OCI-LY7 (cell line): Measurements from ENCODE around the gene C4BPA. TPM values are rescaled to one million over a fixed set of nuclear protein-coding genes. Genes with fewer than 3 reads are reported as not detected.

Source experiments
- BruUV-seq: library from RNA; stranded (reverse); fragments of 400-500 nt; replicated peaks from 2 replicates; lab custom pipeline; 2021; lab: Mats Ljungman, UMichigan
- CTCF ChIA-PET: fragments of 300-600 bp; sonication (Branson Sonifier 250); formaldehyde crosslinking; loops from one replicate; lab custom pipeline; 2022; ENCODE audit warnings: antibody characterized with exemption; ENCODE audit not compliant: unreplicated experiment; lab: Charles Lee
- POLR2A ChIA-PET: fragments of 300-600 bp; sonication (Branson Sonifier 250); formaldehyde crosslinking; loops from one replicate; lab custom pipeline; 2022; ENCODE audit warnings: antibody characterized with exemption; lab: Charles Lee
- DNase-seq: peaks from one replicate; pipeline ENCODE4 v3.0.0-alpha.2; 2015; ENCODE audit warnings: low spot score
- H2AFZ ChIP-seq: fragments of 200-600 bp; sonication (generic), shearing (Covaris generic); 2 replicates; pipeline ENCODE4 v1.6.1; 2014; ENCODE audit warnings: mild to moderate bottlenecking, antibody characterized with exemption, low read length, moderate library complexity
- H3K27ac ChIP-seq: fragments of 200-600 bp; sonication (generic); 2 replicates; pipeline ENCODE4 v1.5.1; 2014; ENCODE audit warnings: mixed run types, low read depth, mild to moderate bottlenecking, moderate library complexity, low read length, inconsistent platforms; ENCODE audit not compliant: poor library complexity, severe bottlenecking
- H3K36me3 ChIP-seq: fragments of 200-600 bp; sonication (generic); 2 replicates; pipeline ENCODE4 v1.6.1; 2014; ENCODE audit warnings: mild to moderate bottlenecking, antibody characterized with exemption, low read length, moderate library complexity, mixed read lengths; ENCODE audit not compliant: insufficient read depth
- H3K4me1 ChIP-seq: fragments of 200-600 bp; sonication (generic); 2 replicates; pipeline ENCODE4 v1.5.1; 2014; ENCODE audit warnings: mild to moderate bottlenecking, low read length; ENCODE audit not compliant: insufficient read depth, poor library complexity, severe bottlenecking
- H3K4me2 ChIP-seq: fragments of 200-600 bp; sonication (generic); 2 replicates; pipeline ENCODE4 v1.6.1; 2014; ENCODE audit warnings: mild to moderate bottlenecking, low read length
- H3K4me3 ChIP-seq: fragments of 200-600 bp; sonication (generic); 2 replicates; pipeline ENCODE4 v1.5.1; 2014; ENCODE audit warnings: mild to moderate bottlenecking, low read depth, low read length; ENCODE audit not compliant: poor library complexity, severe bottlenecking
- H3K79me2 ChIP-seq: fragments of 200-600 bp; sonication (generic); 2 replicates; pipeline ENCODE4 v1.6.1; 2016; ENCODE audit warnings: low read depth, mild to moderate bottlenecking, low read length, moderate library complexity, mixed read lengths; ENCODE audit not compliant: insufficient read depth
- H3K9me2 ChIP-seq: fragments of 200-600 bp; sonication (generic); 2 replicates; pipeline ENCODE4 v1.6.1; 2016; ENCODE audit warnings: mild to moderate bottlenecking, low read length, mixed read lengths; ENCODE audit not compliant: insufficient read depth
- H3K9me3 ChIP-seq: fragments of 200-600 bp; sonication (generic); 2 replicates; pipeline ENCODE4 v1.6.1; 2014; ENCODE audit warnings: mild to moderate bottlenecking, mixed run types, low read length, mixed read lengths
- H4K20me1 ChIP-seq: fragments of 200-600 bp; sonication (generic); 2 replicates; pipeline ENCODE4 v1.6.1; 2014; ENCODE audit warnings: mild to moderate bottlenecking, antibody characterized with exemption, low read length, moderate library complexity, mixed read lengths; ENCODE audit not compliant: insufficient read depth
- CTCF ChIP-seq: fragments of 200-600 bp; sonication (generic); conservative IDR thresholded peaks from 2 replicates; pipeline ENCODE4 v1.5.1; 2014; ENCODE audit warnings: mild to moderate bottlenecking, antibody characterized with exemption, low read length, moderate library complexity, mixed read lengths
- EZH2phosphoT487 ChIP-seq: fragments of 200-600 bp; sonication (generic); IDR thresholded peaks from 2 replicates; pipeline ENCODE4 v1.6.1; 2018; ENCODE audit warnings: low read depth, borderline replicate concordance, mild to moderate bottlenecking, mixed run types, antibody characterized with exemption, low read length, moderate library complexity, mixed read lengths
- intact Hi-C: fragments of 100-400 bp; cut with micrococcal nuclease; formaldehyde crosslinking; loops from one replicate; pipeline ENCODE4 v1.10.0; 2022; ENCODE audit not compliant: unreplicated experiment
- total RNA-seq, 2 experiments: library from RNA; depleted of rRNA in 1 of 2; stranded (reverse); fragments of >200 nt in 1 of 2; shearing (Covaris generic) in 1 of 2; gene quantifications; 2 replicates each; pipeline ENCODE4 v1.2.3, GENCODE V29; 2014 to 2022

Gene C4BPA
- total RNA-seq, 2 experiments from 2014 or later = not detected

GRCh38 chr1:207081806-207082205, 22.2 kb upstream of the C4BPA start:
- intact Hi-C loops = no loop called here
- Histone ChIP-seq H3K27ac (no peak overlapping the region), H3K9me2 (no peaks in the 10 kb centered on the region), H2AFZ (no peak overlapping the region), H4K20me1 (no peaks in the 10 kb centered on the region), H3K9me3 (no peaks in the 10 kb centered on the region), H3K4me2 (no peak overlapping the region), H3K36me3 (no peaks in the 10 kb centered on the region), H3K4me1 (no peaks in the 10 kb centered on the region), H3K4me3 (no peak overlapping the region), H3K79me2 (no peaks in the 10 kb centered on the region)
- TF ChIP-seq CTCF (no peak), EZH2phosphoT487 (no peak)
- DNase-seq = no peak
- CTCF ChIA-PET = no interaction called here
- POLR2A ChIA-PET = interaction anchor here (0.7 kb wide), 1 partner anchor 81 kb away, joined by 3 read pairs; no protein-coding TSS in a partner anchor
- BruUV-seq = no TSS peak

GRCh38 chr1:207084232-207084631, 19.8 kb upstream of the C4BPA start:
- intact Hi-C loops = loop anchor here (1.0 kb wide), 2 partner anchors 321 to 415 kb away; no protein-coding TSS in a partner anchor
- no peaks in the 10 kb centered on the region for H3K9me2 ChIP-seq
- no peaks in the 10 kb centered on the region for H4K20me1 ChIP-seq
- no peak overlapping the region for H3K4me2 ChIP-seq
- TF ChIP-seq CTCF = no peak
- no peak for TF ChIP-seq EZH2phosphoT487
- no peaks in the 10 kb centered on the region for H3K79me2 ChIP-seq
- H2AFZ ChIP-seq = no peak overlapping the region
- DNase-seq = no peak
- BruUV-seq = no TSS peak
- H3K27ac ChIP-seq = no peak overlapping the region
- ChIA-PET POLR2A (interaction anchor here (1.5 to 1.9 kb wide), 2 partner anchors 9 to 10 kb away, joined by 3 to 8 read pairs; no protein-coding TSS in a partner anchor), CTCF (interaction anchor here (0.5 kb wide), 1 partner anchor 276 kb away, joined by 3 read pairs; no protein-coding TSS in a partner anchor)
- no peak overlapping the region for H3K4me3 ChIP-seq
- no peaks in the 10 kb centered on the region for H3K4me1 ChIP-seq
- H3K9me3 ChIP-seq = no peaks in the 10 kb centered on the region
- H3K36me3 ChIP-seq = no peaks in the 10 kb centered on the region

- TF ChIP-seq EZH2phosphoT487 (no peak), CTCF (peak; percentile 77)
- intact Hi-C loops = loop anchor here (1.0 kb wide), 2 partner anchors 321 to 415 kb away; no protein-coding TSS in a partner anchor
- Histone ChIP-seq H3K4me2 (no peak overlapping the region), H4K20me1 (no peaks in the 10 kb centered on the region), H3K36me3 (no peaks in the 10 kb centered on the region), H3K79me2 (no peaks in the 10 kb centered on the region), H2AFZ (no peak overlapping the region), H3K4me3 (no peak overlapping the region), H3K9me2 (no peaks in the 10 kb centered on the region), H3K9me3 (no peaks in the 10 kb centered on the region), H3K27ac (no peak overlapping the region), H3K4me1 (no peaks in the 10 kb centered on the region)
- ChIA-PET CTCF (interaction anchor here (0.5 kb wide), 1 partner anchor 277 kb away, joined by 3 read pairs; no protein-coding TSS in a partner anchor), POLR2A (interaction anchor here (1.5 to 1.9 kb wide), 2 partner anchors 9 to 10 kb away, joined by 3 to 8 read pairs; no protein-coding TSS in a partner anchor)
- BruUV-seq = no TSS peak
- peak; percentile 60 for DNase-seq
These were observed 19.3 kb upstream of the C4BPA start for GRCh38 chr1:207084701-207085180.
